Skeletal muscle tissue (tissue), 4 donors: Measurements from ENCODE around the gene C2CD3. TPM values are rescaled to one million over a fixed set of nuclear protein-coding genes. Genes with fewer than 3 reads are reported as not detected.
A peak's percentile ranks its signal among the peaks of the same experiment; 100 is the strongest.

Experiments used
- H3K27ac ChIP-seq: one replicate; pipeline ENCODE4 v1.7.0; 2013; ENCODE audit warnings: mild to moderate bottlenecking, low read depth, low read length, inconsistent platforms
- H3K27me3 ChIP-seq, 3 donors: one replicate each; pipeline ENCODE4 v1.7.0; 2013; ENCODE audit warnings: low read length in 3 of 3; ENCODE audit not compliant: control insufficient read depth in 3 of 3, insufficient read depth in 3 of 3
- H3K36me3 ChIP-seq, 3 donors: one replicate each; pipeline ENCODE4 v1.7.0; 2013; ENCODE audit warnings: low read length in 3 of 3; ENCODE audit not compliant: control insufficient read depth in 3 of 3, insufficient read depth in 3 of 3
- H3K4me1 ChIP-seq, 3 donors: one replicate each; pipeline ENCODE4 v1.7.0; 2013; ENCODE audit warnings: low read length in 3 of 3, mild to moderate bottlenecking in 3 of 3; ENCODE audit not compliant: control insufficient read depth in 3 of 3, insufficient read depth in 3 of 3
- H3K4me3 ChIP-seq, 3 donors: one replicate each; pipeline ENCODE4 v1.7.0; 2013; ENCODE audit warnings: low read length in 3 of 3
- H3K9ac ChIP-seq, 3 donors: one replicate each; pipeline ENCODE4 v1.7.0; 2013; ENCODE audit warnings: low read length in 3 of 3, mild to moderate bottlenecking in 3 of 3, moderate library complexity in 2 of 3, low read depth in 1 of 3
- H3K9me3 ChIP-seq, 3 donors: one replicate each; pipeline ENCODE4 v1.7.0; 2013; ENCODE audit warnings: low read length in 3 of 3; ENCODE audit not compliant: control insufficient read depth in 3 of 3
- total RNA-seq: library from RNA; depleted of rRNA; stranded (reverse); fragments of >200 nt; gene quantifications from one replicate; pipeline ENCODE4 v1.2.3, GENCODE V29; 2014
- donor health status: Osteomylitis.

The C2CD3 gene, protein sequence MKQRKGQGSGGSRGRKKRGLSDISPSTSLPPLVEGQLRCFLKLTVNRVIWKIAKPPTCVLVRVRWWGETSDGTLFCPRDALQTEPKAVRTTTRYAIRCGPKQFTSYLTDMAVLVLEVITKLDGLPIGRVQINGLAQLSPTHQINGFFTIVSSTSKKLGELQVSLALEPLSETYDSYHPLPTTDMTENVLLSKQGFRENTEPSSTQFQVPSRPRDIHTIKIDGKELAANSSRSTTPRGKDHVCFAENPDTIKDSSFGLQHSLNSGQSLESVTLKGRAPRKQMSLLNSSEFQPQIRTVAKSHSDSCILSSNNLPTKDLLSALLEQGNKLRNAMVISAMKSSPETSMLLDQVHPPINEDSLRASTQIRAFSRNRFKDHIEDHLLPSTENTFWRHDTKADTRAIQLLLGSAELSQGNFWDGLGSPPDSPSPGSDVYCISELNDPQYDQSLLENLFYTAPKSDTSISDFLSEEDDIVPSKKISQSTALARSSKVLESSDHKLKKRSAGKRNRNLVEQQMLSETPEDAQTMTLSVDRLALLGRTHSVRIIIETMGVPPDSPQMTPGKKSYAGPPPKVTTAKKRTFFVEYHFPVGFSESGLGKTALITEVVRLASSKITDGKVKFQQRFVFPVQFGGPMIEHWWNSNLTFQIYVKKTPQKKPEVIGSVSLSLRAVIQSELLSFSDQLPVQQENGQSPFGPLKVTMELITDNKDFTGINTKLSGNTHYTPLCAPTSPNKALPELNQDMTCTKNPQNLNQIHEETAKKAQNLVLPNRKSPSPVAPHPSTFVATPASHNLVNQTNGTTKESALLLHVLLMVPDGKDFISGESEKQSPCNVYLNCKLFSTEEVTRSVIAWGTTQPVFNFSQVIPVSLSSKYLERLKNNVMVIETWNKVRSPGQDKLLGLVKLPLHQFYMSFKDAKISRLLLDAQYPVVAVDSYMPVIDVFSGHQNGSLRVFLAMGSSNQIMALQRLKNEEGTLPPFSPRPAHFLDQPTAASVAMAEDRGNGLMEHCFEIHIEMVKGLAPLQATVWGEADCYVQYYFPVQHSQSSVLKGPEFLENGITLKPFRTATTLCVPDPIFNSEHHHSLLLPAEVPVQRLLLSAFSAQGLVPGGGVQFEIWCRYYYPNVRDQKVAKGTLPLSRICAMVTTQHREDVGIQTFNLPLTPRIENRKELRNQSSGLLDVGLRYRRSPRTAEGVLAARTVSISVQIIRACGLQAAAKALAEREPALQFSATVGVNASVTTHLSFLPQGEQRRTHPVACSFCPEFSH (N-terminal part only)
- total RNA-seq = 13.6 TPM

DNA sequence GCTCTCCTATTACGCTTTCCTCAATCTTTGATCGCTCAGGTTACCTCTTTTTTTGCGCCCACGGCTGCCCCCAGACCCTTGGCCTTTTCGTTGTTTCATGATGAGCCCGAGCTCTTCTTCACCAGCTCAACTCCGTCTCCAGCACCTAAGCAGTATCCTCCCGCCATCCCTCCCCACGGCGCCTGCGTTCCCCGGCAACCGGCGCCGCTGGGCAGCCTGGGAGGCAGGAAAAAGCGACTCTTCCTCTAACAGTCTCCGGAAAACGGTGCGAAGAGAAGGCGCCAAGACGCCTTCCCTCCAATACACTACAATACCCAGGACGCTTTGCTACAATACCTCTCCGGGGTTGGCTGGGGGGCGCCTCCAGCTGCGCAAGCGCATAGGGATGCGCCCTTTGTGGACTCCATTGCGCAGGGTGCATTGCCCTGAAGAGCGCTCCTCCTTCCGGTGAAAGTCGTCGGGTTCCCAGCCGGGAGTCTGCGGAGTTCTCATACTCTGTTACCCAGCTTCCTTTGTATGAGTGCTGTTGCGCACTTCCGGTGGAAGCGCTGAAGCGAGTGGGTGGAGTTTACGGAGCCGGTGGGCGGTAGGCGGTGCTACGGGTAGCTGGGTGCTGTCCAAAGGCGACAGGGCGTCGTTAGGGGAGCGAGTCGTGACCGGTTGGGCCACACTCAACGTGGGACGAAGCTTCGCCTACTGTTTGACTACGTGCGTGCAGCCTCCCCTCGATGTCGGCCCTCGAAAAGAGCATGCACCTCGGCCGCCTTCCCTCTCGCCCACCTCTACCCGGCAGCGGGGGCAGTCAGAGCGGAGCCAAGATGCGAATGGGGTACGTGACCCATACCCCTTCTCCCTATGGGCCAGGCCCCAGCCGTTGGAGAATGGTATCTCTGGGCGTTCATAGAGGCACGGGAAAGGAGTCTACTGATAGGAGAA is at the start of gene C2CD3, which contains the start of gene PPME1:
TSS of gene C2CD3 (minus strand) at position 309 of the 936 bp plus-strand sequence. CDS start at position 99, 210 bp downstream.
TSS of gene PPME1 (plus strand) at position 596 of the 936 bp plus-strand sequence. CDS start at position 729, 133 bp downstream.
- peak within 1 kb of the TSS; percentile 91 for H3K27ac ChIP-seq
- peaks cover 0 to 14% (median 4%) of the 10 kb centered on the region in 3 donors for H3K36me3 ChIP-seq
- H3K9me3 ChIP-seq = no peaks in the 10 kb centered on the region
- peak within 1 kb of the TSS; percentile 79 to 96 (median 94) for H3K4me3 ChIP-seq
- peaks cover 17 to 28% (median 24%) of the 10 kb centered on the region in 3 donors for H3K4me1 ChIP-seq
- no peaks in the 10 kb centered on the region for H3K27me3 ChIP-seq
- H3K9ac ChIP-seq = peak within 1 kb of the TSS; percentile 87 to 96 (median 91)

DNA sequence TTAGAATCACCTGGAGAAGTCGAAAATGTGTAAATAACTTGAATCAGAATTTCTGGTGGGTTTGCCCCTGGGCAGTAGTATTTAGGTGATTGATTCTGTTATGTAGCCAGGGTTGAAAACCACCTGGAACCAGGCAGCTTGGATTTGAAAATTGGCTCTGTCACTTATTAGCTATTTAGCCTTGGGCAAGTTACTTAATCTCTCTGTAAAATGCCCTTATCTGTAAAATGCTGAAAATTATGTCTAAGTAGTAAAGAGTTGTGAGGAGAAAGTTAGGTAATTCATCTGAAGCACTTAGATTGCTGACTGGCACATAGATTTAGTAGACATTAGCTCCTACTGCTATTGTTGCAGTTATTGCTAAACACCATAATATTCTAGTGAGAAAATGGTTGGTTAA is 49.6 kb upstream of the C2CD3 start:
- Histone ChIP-seq H3K27ac (no peak overlapping the region), H3K36me3 (peaks cover 0 to 1% (median 0%) of the 10 kb centered on the region in 3 donors), H3K27me3 (no peaks in the 10 kb centered on the region), H3K4me3 (no peak overlapping the region), H3K9me3 (no peaks in the 10 kb centered on the region), H3K9ac (no peak overlapping the region), H3K4me1 (no peaks in the 10 kb centered on the region)

DNA sequence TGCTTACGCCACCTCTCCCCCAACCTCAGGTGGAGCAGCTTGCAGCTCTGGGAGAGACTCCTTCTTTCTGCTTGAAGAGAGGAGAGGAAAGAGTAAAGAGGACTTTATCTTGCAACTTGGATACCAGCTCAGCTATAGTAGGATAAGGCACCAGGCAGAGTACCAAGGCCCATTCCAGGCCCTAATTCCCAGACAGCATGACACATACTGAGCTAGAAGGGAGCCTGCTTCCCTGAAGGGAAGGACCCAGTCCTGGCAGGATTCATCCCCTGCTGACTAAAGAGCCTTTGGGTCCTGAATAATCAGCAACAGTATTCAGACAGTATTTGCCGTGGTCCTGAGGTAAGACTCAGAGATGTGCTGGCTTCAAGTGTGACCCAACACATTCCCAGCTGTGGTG is 41.7 kb upstream of the C2CD3 start:
- Histone ChIP-seq H3K36me3 (peaks cover 11 to 28% (median 27%) of the 10 kb centered on the region in 3 donors), H3K9ac (no peak overlapping the region), H3K9me3 (no peaks in the 10 kb centered on the region), H3K27me3 (no peaks in the 10 kb centered on the region), H3K4me1 (no peaks in the 10 kb centered on the region), H3K4me3 (no peak overlapping the region), H3K27ac (no peak overlapping the region)

DNA sequence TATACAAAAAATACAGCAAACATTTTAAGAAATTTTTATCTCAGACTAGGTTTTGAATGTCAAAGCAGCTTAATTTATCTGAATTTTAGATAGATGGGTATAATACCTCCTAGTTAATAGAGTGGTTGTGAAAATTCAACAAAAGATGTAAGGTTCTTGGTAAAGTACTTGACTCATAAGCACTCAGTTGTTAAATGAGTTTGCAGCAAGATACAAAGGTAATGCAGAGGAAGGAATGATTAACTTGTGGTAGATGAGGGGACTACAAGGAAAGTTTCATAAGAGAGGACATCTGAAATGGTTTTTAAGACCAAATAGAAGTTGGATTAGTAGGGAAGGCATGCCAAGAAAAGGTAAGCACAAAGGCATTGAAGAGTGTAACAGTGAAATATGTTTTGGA is 37.7 kb upstream of the C2CD3 start:
- H3K27ac ChIP-seq = no peak overlapping the region
- no peaks in the 10 kb centered on the region for H3K4me1 ChIP-seq
- H3K4me3 ChIP-seq = no peak overlapping the region
- H3K9me3 ChIP-seq = no peaks in the 10 kb centered on the region
- H3K9ac ChIP-seq = no peak overlapping the region
- peaks cover 14 to 39% (median 24%) of the 10 kb centered on the region in 3 donors for H3K36me3 ChIP-seq
- H3K27me3 ChIP-seq = no peaks in the 10 kb centered on the region

DNA sequence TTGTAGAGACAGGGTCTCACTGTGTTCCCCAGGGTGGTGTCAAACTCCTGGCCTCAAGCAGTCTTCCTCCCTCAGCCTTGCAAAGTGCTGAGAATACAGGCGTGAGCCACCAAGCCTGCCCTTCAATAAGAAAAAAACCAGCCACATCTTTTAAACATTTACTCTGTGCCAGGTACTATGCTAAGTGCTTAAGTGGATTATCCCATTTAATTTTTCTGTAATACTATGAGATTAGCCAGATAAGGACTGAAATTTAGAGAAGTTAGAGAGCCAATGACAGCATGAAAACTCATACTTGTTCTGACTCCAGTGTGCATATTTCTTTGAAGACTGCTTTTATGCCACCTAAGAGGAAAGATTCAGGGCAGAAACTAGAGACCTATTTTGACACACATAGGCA is 35.9 kb upstream of the C2CD3 start:
- Histone ChIP-seq H3K4me1 (no peaks in the 10 kb centered on the region), H3K9ac (no peak overlapping the region), H3K27ac (no peak overlapping the region), H3K27me3 (no peaks in the 10 kb centered on the region), H3K4me3 (no peak overlapping the region), H3K36me3 (peaks cover 8 to 26% (median 9%) of the 10 kb centered on the region in 3 donors), H3K9me3 (no peaks in the 10 kb centered on the region)

DNA sequence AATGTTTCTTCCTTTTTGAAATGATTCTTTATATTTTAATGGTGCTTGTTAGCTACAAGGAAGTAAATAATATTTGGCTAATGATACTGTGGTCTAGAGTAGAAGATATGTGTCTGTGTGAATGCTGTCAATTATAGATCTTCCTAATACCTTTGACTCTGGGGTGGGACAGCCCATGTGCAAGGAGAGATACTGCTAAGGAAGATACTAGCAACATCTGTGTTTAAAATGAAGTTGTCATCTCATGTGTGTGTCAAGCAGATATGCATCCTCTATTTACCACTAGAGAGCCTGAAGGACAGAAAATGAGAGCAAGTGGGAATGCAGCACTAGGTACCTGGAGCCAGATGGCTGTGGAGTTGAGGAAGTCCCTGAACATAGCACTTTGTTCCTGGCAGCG is 34.4 kb upstream of the C2CD3 start:
- peaks cover 8 to 21% (median 9%) of the 10 kb centered on the region in 3 donors for H3K36me3 ChIP-seq

DNA sequence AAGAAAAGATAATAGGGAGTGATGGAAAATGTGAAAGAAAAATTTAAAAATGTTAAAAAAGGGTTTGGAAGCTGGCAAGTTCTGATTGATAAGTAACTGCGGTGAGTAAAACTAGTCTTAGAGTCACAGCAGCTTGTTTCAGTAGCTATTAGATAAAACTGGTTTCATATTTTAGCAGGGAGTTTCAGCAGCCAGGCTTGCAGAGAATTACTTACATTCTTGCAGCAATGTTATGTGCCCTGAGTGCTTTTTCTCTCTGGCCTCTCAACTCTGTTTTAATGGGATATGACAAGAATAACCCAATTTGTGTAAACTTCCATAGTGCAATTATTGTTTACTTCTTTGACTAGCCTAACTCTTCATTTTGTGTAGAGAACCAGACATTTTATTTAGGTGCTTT is 33.9 kb upstream of the C2CD3 start:
- H3K9ac ChIP-seq = no peak overlapping the region
- no peak overlapping the region for H3K27ac ChIP-seq
- H3K4me3 ChIP-seq = no peak overlapping the region
- no peaks in the 10 kb centered on the region for H3K4me1 ChIP-seq
- H3K36me3 ChIP-seq = peaks cover 8 to 18% (median 8%) of the 10 kb centered on the region in 3 donors
- H3K27me3 ChIP-seq = no peaks in the 10 kb centered on the region
- no peaks in the 10 kb centered on the region for H3K9me3 ChIP-seq

More for the DNA sequence above, 34.4 kb upstream of the C2CD3 start:
- no peak overlapping the region for H3K9ac ChIP-seq
- no peaks in the 10 kb centered on the region for H3K9me3 ChIP-seq
- no peak overlapping the region for H3K4me3 ChIP-seq
- no peaks in the 10 kb centered on the region for H3K27me3 ChIP-seq
- no peak overlapping the region for H3K27ac ChIP-seq
- H3K4me1 ChIP-seq = no peaks in the 10 kb centered on the region

DNA sequence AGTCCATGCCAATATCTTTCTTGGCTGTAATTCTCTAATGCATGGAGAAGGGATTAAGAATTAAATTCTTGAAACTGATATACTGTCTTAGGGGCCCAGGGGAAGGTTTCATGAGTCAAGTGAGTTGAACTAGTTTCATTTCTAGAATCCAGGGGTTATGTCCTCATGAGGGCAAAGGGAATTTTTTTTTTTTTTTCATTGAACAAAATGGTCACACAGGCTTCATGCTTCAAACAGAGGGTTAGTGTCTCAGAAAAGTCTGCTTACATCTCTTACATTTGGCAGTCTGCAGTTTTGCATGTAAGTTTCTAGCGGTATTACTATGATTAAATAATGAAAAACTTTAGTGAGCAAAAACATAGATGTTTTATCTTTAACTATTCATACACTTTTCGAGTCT is 33.2 kb upstream of the C2CD3 start:
- no peak overlapping the region for H3K4me3 ChIP-seq
- peaks cover 5 to 11% (median 5%) of the 10 kb centered on the region in 3 donors for H3K36me3 ChIP-seq
- H3K27me3 ChIP-seq = no peaks in the 10 kb centered on the region
- no peaks in the 10 kb centered on the region for H3K9me3 ChIP-seq
- H3K9ac ChIP-seq = no peak overlapping the region
- no peaks in the 10 kb centered on the region for H3K4me1 ChIP-seq
- H3K27ac ChIP-seq = no peak overlapping the region
